CD4-positive, alpha-beta memory T cell (primary cell): Measurements from ENCODE around the gene SDHAF3. TPM values are rescaled to one million over a fixed set of nuclear protein-coding genes. Genes with fewer than 3 reads are reported as not detected.

Experiments used
- CTCF ChIA-PET: fragments of 350-600 bp; sonication (Branson Sonifier 250); formaldehyde crosslinking; loops from one replicate; lab custom pipeline; 2021; ENCODE audit warnings: inconsistent platforms; ENCODE audit not compliant: partially characterized antibody; lab: Charles Lee
- POLR2A ChIA-PET: fragments of 350-600 bp; sonication (Branson Sonifier 250); formaldehyde crosslinking; loops from one replicate; lab custom pipeline; 2021; ENCODE audit not compliant: partially characterized antibody; lab: Charles Lee
- DNase-seq, 5 donors: peaks; one replicate each; pipeline versions ENCODE4 v3.0.0 to v3.0.0-alpha.2; 2020 to 2022; ENCODE audit warnings: mixed read lengths in 1 of 5
- H3K27ac ChIP-seq: one replicate; pipeline ENCODE4 v1.7.0; 2013; ENCODE audit warnings: low read depth, low read length
- H3K27me3 ChIP-seq: 2 replicates; pipeline ENCODE4 v1.7.0; 2013; ENCODE audit warnings: mild to moderate bottlenecking, low read length, moderate library complexity; ENCODE audit not compliant: insufficient read depth
- H3K36me3 ChIP-seq: 2 replicates; pipeline ENCODE4 v1.7.0; 2013; ENCODE audit warnings: mild to moderate bottlenecking, low read length, moderate library complexity; ENCODE audit not compliant: insufficient read depth
- H3K4me1 ChIP-seq: 2 replicates; pipeline ENCODE4 v1.7.0; 2013; ENCODE audit warnings: mild to moderate bottlenecking, low read length, moderate library complexity; ENCODE audit not compliant: insufficient read depth
- H3K4me3 ChIP-seq, 2 donors: one replicate each; pipeline ENCODE4 v1.7.0; 2013; ENCODE audit warnings: low read length in 2 of 2, mild to moderate bottlenecking in 1 of 2
- H3K9me3 ChIP-seq, 2 donors: one replicate each; pipeline ENCODE4 v1.7.0; 2013; ENCODE audit warnings: low read length in 2 of 2, control low read depth in 1 of 2; ENCODE audit not compliant: control insufficient read depth in 1 of 2
- H3K27ac Mint-ChIP-seq, 7 donors: one replicate each; pipeline ENCODE4 v1.8.0; 2020 to 2021; ENCODE audit warnings: mixed read lengths in 7 of 7, mild to moderate bottlenecking in 6 of 7, inconsistent platforms in 3 of 7, moderate library complexity in 3 of 7
- H3K27me3 Mint-ChIP-seq, 2 donors: one replicate each; pipeline ENCODE4 v1.8.0; 2020 to 2021; ENCODE audit warnings: mixed read lengths in 2 of 2
- H3K36me3 Mint-ChIP-seq, 2 donors: one replicate each; pipeline ENCODE4 v1.8.0; 2020 to 2021; ENCODE audit warnings: mixed read lengths in 2 of 2, inconsistent platforms in 1 of 2, mild to moderate bottlenecking in 1 of 2
- H3K4me1 Mint-ChIP-seq, 4 donors: one replicate each; pipeline ENCODE4 v1.8.0; 2020 to 2021; ENCODE audit warnings: mixed read lengths in 4 of 4, mild to moderate bottlenecking in 1 of 4
- H3K4me3 Mint-ChIP-seq, 8 donors: one replicate each; pipeline ENCODE4 v1.8.0; 2020 to 2021; ENCODE audit warnings: mixed read lengths in 8 of 8, mild to moderate bottlenecking in 7 of 8, moderate library complexity in 6 of 8, inconsistent platforms in 3 of 8
- H3K9me3 Mint-ChIP-seq, 8 donors: one replicate each; pipeline ENCODE4 v1.8.0; 2020 to 2021; ENCODE audit warnings: mixed read lengths in 8 of 8, mild to moderate bottlenecking in 5 of 8, inconsistent platforms in 3 of 8, moderate library complexity in 1 of 8
- intact Hi-C: fragments of 100-400 bp; cut with micrococcal nuclease; formaldehyde crosslinking; loops from one replicate; pipeline ENCODE4 v1.15.1; 2023
- polyA plus RNA-seq, 2 donors: library from polyadenylated mRNA; unstranded; fragments of 300-500 nt; fragmentation: Illumina TruSeq; gene quantifications; one replicate each; pipeline ENCODE4 v1.2.3, GENCODE V29; 2021
- total RNA-seq, 2 experiments: library from RNA; stranded (reverse); gene quantifications; one replicate each; pipeline ENCODE4 v1.2.3, GENCODE V29; 2021

SDHAF3 gene
- total and polyA plus RNA-seq, 4 experiments from 2014 or later: 10.8 to 64.9 (median 25.9) TPM

GRCh38 chr7:97204821-97205220, 87.3 kb downstream of the SDHAF3 start:
- no peaks in the 10 kb centered on the region for H3K4me1 ChIP-seq
- Mint-ChIP-seq H3K27ac (no peak overlapping the region), H3K27me3 (peaks cover 1% of the 10 kb centered on the region in 2 donors), H3K9me3 (peaks cover 0 to 4% (median 0%) of the 10 kb centered on the region in 8 donors), H3K4me1 (peaks cover 0 to 9% (median 3%) of the 10 kb centered on the region in 4 donors), H3K36me3 (no peaks in the 10 kb centered on the region), H3K4me3 (no peak overlapping the region)
- POLR2A ChIA-PET: no interaction called here
- H3K36me3 ChIP-seq: no peaks in the 10 kb centered on the region
- no peaks in the 10 kb centered on the region for H3K9me3 ChIP-seq
- no peak overlapping the region for H3K27ac ChIP-seq
- no peak overlapping the region for H3K4me3 ChIP-seq
- intact Hi-C loops: no loop called here
- DNase-seq: no peak
- H3K27me3 ChIP-seq: no peaks in the 10 kb centered on the region
- CTCF ChIA-PET: interaction anchor here (0.6 kb wide), 1 partner anchor 9 kb away, joined by 3 read pairs; no protein-coding TSS in a partner anchor

DNA sequence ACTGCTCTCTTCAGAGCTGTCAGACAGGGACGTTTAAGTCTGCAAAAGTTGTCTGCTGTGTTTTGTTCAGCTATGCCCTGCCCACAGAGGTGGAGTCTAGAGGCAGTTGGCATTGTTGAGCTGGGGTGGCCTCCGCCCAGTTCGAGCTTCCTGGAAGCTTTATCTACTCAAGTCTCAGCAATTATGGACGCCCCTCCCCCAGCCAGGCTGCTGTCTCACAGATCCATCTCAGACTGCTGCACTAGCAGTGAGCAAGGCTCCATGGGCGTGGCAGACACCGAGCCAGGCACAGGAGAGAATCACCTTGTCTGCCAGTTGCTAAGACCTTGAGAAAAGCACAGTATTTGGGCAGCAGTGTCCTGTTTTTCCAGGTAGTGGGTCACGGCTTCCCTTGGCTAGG, 98.1 kb downstream of the SDHAF3 start:
- no peak overlapping the region for H3K4me3 Mint-ChIP-seq
- H3K27ac ChIP-seq: no peak overlapping the region
- no peaks in the 10 kb centered on the region for H3K9me3 ChIP-seq
- intact Hi-C loops: no loop called here
- CTCF ChIA-PET: no interaction called here
- H3K4me1 ChIP-seq: no peaks in the 10 kb centered on the region
- H3K36me3 Mint-ChIP-seq: no peaks in the 10 kb centered on the region
- no peak overlapping the region for H3K4me3 ChIP-seq
- POLR2A ChIA-PET: no interaction called here
- H3K27me3 Mint-ChIP-seq: peaks cover 3 to 4% of the 10 kb centered on the region in 2 donors
- no peaks in the 10 kb centered on the region for H3K4me1 Mint-ChIP-seq
- no peaks in the 10 kb centered on the region for H3K36me3 ChIP-seq
- peaks cover 0 to 18% (median 6%) of the 10 kb centered on the region in 8 donors for H3K9me3 Mint-ChIP-seq
- no peak overlapping the region for H3K27ac Mint-ChIP-seq
- DNase-seq: no peak
- H3K27me3 ChIP-seq: no peaks in the 10 kb centered on the region

DNA sequence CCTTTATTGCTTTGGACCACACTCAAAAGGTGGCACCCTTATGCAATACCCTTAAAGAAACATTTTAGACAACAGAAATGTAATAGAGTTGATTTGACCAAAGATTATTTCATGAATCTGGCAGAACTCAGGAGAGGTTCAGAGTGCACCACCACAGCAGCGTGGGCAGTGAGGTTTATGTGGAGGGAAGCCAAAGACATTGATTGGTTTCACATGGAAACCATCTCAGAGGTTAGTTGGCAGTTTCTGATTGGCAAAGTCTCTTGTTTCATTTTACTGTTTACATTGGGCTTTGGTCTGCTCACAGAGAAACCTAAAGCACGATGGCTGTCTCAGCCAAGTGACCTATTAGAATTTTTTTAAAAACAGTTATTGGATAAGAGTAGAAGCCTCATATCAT, 101.3 kb downstream of the SDHAF3 start:
- Mint-ChIP-seq H3K9me3 (peaks cover 0 to 9% (median 4%) of the 10 kb centered on the region in 8 donors), H3K4me3 (no peak overlapping the region), H3K4me1 (no peaks in the 10 kb centered on the region), H3K27ac (no peak overlapping the region), H3K27me3 (peaks cover 8 to 10% of the 10 kb centered on the region in 2 donors), H3K36me3 (no peaks in the 10 kb centered on the region)
- DNase-seq: no peak
- H3K27ac ChIP-seq: no peak overlapping the region
- intact Hi-C loops: no loop called here
- ChIA-PET POLR2A (no interaction called here), CTCF (no interaction called here)
- no peaks in the 10 kb centered on the region for H3K36me3 ChIP-seq
- H3K27me3 ChIP-seq: no peaks in the 10 kb centered on the region
- H3K9me3 ChIP-seq: no peaks in the 10 kb centered on the region
- no peaks in the 10 kb centered on the region for H3K4me1 ChIP-seq
- no peak overlapping the region for H3K4me3 ChIP-seq

GRCh38 chr7:97219237-97219636, 101.7 kb downstream of the SDHAF3 start:
- H3K4me1 Mint-ChIP-seq: no peaks in the 10 kb centered on the region
- ChIA-PET CTCF (no interaction called here), POLR2A (no interaction called here)
- Histone ChIP-seq H3K27ac (no peak overlapping the region), H3K9me3 (no peaks in the 10 kb centered on the region), H3K4me3 (no peak overlapping the region), H3K4me1 (no peaks in the 10 kb centered on the region), H3K27me3 (no peaks in the 10 kb centered on the region), H3K36me3 (no peaks in the 10 kb centered on the region)
- intact Hi-C loops: no loop called here
- H3K9me3 Mint-ChIP-seq: peaks cover 0 to 8% (median 3%) of the 10 kb centered on the region in 8 donors
- H3K4me3 Mint-ChIP-seq: no peak overlapping the region
- no peak overlapping the region for H3K27ac Mint-ChIP-seq
- H3K36me3 Mint-ChIP-seq: no peaks in the 10 kb centered on the region
- peaks cover 6 to 10% of the 10 kb centered on the region in 2 donors for H3K27me3 Mint-ChIP-seq
- no peak for DNase-seq

DNA sequence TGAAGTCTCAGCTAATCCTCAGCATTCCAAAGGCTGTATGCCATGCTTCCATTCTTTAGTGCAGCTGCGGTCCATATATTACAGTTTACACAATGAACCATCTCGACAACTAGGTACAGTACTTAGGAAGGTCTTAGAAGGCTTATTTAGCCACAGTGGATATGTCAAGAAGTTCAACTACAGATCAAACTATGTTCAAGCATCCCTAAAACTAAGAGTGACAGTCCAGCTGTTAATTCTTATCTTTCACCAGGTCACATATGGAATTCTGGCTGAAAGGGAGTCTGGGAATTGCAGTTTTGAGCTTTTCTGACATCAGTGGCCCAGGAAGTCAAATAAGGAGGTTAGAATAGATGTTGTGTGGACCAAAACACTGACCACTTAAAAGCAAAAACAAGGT, 106.8 kb downstream of the SDHAF3 start:
- no peaks in the 10 kb centered on the region for H3K9me3 ChIP-seq
- Mint-ChIP-seq H3K9me3 (peaks cover 0 to 2% (median 0%) of the 10 kb centered on the region in 8 donors), H3K4me3 (no peak overlapping the region), H3K27ac (no peak overlapping the region), H3K36me3 (no peaks in the 10 kb centered on the region), H3K27me3 (peaks cover 6 to 10% of the 10 kb centered on the region in 2 donors), H3K4me1 (no peaks in the 10 kb centered on the region)
- no peaks in the 10 kb centered on the region for H3K36me3 ChIP-seq
- intact Hi-C loops: no loop called here
- no peak for DNase-seq
- H3K27ac ChIP-seq: no peak overlapping the region
- H3K4me3 ChIP-seq: no peak overlapping the region
- ChIA-PET CTCF (no interaction called here), POLR2A (no interaction called here)
- H3K4me1 ChIP-seq: no peaks in the 10 kb centered on the region
- H3K27me3 ChIP-seq: no peaks in the 10 kb centered on the region

- no peak overlapping the region for H3K27ac Mint-ChIP-seq
- Histone ChIP-seq H3K27ac (no peak overlapping the region), H3K4me1 (no peaks in the 10 kb centered on the region), H3K4me3 (no peak overlapping the region), H3K36me3 (no peaks in the 10 kb centered on the region), H3K9me3 (no peaks in the 10 kb centered on the region), H3K27me3 (no peaks in the 10 kb centered on the region)
- no peak for DNase-seq
- intact Hi-C loops: no loop called here
- ChIA-PET CTCF (no interaction called here), POLR2A (no interaction called here)
- H3K9me3 Mint-ChIP-seq: peaks cover 0 to 5% (median 0%) of the 10 kb centered on the region in 8 donors
- H3K27me3 Mint-ChIP-seq: peaks cover 5 to 6% of the 10 kb centered on the region in 2 donors
- no peak overlapping the region for H3K4me3 Mint-ChIP-seq
- H3K36me3 Mint-ChIP-seq: no peaks in the 10 kb centered on the region
- no peaks in the 10 kb centered on the region for H3K4me1 Mint-ChIP-seq
These were observed 109.0 kb downstream of the SDHAF3 start for GRCh38 chr7:97226541-97226940.

Other genes with a start within 250 kb of the SDHAF3 start
- gene DLX6, start 112.1 kb upstream of the SDHAF3 start, total RNA-seq: not detected
- gene DLX6, start 112.1 kb upstream of the SDHAF3 start, polyA plus RNA-seq: not detected
- not detected for gene DLX5, start 92.9 kb upstream of the SDHAF3 start, total RNA-seq
- not detected for gene DLX5, start 92.9 kb upstream of the SDHAF3 start, polyA plus RNA-seq